ENCODE results near the gene PEX3.
A peak's percentile ranks its signal among the peaks of the same experiment; 100 is the strongest.
"Not testable (repeated sequence)": the region's sequence is repeated elsewhere in the genome, so short reads cannot be mapped to it uniquely, and the experiment has no call there.

PEX3 gene

GRCh38 chr6:143449082-143449713 lies 1.4 kb upstream of the PEX3 start:
- DNase-seq, result no peak

- DNase-seq, result peak; percentile 30
These were observed 722 bp upstream of the PEX3 start for GRCh38 chr6:143449714-143450452.

- no peak for DNase-seq
These were observed 926 bp downstream of the PEX3 start for GRCh38 chr6:143451531-143451930.

- no peak for DNase-seq
These were observed 7.2 kb downstream of the PEX3 start for GRCh38 chr6:143457563-143458359.

- DNase-seq, result no peak
These were observed 14.9 kb downstream of the PEX3 start for GRCh38 chr6:143465546-143465945.

GRCh38 chr6:143468026-143468425 lies 17.4 kb downstream of the PEX3 start:
- DNase-seq, result no peak

- DNase-seq, result not testable (repeated sequence)
These were observed 18.2 kb downstream of the PEX3 start for GRCh38 chr6:143468823-143469222.

- no peak for DNase-seq
These were observed 21.2 kb downstream of the PEX3 start for GRCh38 chr6:143471822-143472221.

GRCh38 chr6:143476545-143476944 lies 25.9 kb downstream of the PEX3 start:
- DNase-seq, result no peak

- no peak for DNase-seq
These were observed 28.0 kb downstream of the PEX3 start for GRCh38 chr6:143478479-143479062.

- DNase-seq, result no peak
These were observed 32.0 kb downstream of the PEX3 start for GRCh38 chr6:143482593-143482992.

GRCh38 chr6:143485967-143486366 lies 35.4 kb downstream of the PEX3 start:
- DNase-seq, result no peak

- DNase-seq, result no peak
These were observed 36.1 kb downstream of the PEX3 start for GRCh38 chr6:143486752-143487151.

GRCh38 chr6:143490244-143490643 lies 39.6 kb downstream of the PEX3 start:
- no peak for DNase-seq

GRCh38 chr6:143490775-143491174 lies 40.2 kb downstream of the PEX3 start:
- no peak for DNase-seq

- DNase-seq, result no peak
These were observed 46.4 kb downstream of the PEX3 start for GRCh38 chr6:143496974-143497373.

- no peak for DNase-seq
These were observed 47.8 kb downstream of the PEX3 start for GRCh38 chr6:143498428-143498827.

GRCh38 chr6:143501851-143502250 lies 51.2 kb downstream of the PEX3 start:
- no peak for DNase-seq

GRCh38 chr6:143504369-143504768 lies 53.8 kb downstream of the PEX3 start:
- DNase-seq, result no peak

- no peak for DNase-seq
These were observed 54.5 kb downstream of the PEX3 start for GRCh38 chr6:143505111-143505510.

GRCh38 chr6:143505537-143505936 lies 54.9 kb downstream of the PEX3 start:
- no peak for DNase-seq

GRCh38 chr6:143506199-143506598 lies 55.6 kb downstream of the PEX3 start:
- DNase-seq, result no peak

GRCh38 chr6:143506620-143507019 lies 56.0 kb downstream of the PEX3 start:
- no peak for DNase-seq
